HG02798 (cell line): ENCODE measurements around the gene PDLIM1.
A peak's percentile ranks its signal among the peaks of the same experiment; 100 is the strongest.

Source experiments
- ATAC-seq: cut with Tn5 transposase; IDR thresholded peaks from one replicate; pipeline ENCODE4 v1.9.1; 2021; ENCODE audit warnings: mild to moderate bottlenecking; ENCODE audit not compliant: unreplicated experiment, poor library complexity

Gene PDLIM1

GRCh38 chr10:95267251-95267650 is 23.6 kb downstream of the PDLIM1 start:
- ATAC-seq: no peak

- ATAC-seq: peak; percentile 91
These were observed 24.1 kb downstream of the PDLIM1 start for GRCh38 chr10:95266674-95267095.

DNA sequence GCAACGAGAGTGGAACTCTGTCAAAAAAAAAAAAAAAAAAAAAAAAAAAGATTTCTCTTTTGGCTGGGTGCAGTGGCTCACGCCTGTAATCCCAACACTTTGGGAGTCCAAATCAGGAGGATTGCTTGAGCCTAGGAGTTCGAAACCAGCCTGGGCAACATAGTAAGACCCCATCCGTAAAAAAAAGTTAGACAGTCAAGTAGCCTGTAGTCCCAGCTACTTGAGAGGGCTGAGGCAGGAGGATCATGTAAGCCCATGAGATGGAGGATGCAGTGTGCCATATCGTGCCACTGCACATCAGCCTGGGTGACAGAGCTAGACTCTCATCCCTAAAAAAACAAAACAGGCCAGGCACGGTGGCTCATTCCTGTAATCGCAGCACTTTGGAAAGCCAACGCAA is 25.2 kb downstream of the PDLIM1 start:
- ATAC-seq: no peak

DNA sequence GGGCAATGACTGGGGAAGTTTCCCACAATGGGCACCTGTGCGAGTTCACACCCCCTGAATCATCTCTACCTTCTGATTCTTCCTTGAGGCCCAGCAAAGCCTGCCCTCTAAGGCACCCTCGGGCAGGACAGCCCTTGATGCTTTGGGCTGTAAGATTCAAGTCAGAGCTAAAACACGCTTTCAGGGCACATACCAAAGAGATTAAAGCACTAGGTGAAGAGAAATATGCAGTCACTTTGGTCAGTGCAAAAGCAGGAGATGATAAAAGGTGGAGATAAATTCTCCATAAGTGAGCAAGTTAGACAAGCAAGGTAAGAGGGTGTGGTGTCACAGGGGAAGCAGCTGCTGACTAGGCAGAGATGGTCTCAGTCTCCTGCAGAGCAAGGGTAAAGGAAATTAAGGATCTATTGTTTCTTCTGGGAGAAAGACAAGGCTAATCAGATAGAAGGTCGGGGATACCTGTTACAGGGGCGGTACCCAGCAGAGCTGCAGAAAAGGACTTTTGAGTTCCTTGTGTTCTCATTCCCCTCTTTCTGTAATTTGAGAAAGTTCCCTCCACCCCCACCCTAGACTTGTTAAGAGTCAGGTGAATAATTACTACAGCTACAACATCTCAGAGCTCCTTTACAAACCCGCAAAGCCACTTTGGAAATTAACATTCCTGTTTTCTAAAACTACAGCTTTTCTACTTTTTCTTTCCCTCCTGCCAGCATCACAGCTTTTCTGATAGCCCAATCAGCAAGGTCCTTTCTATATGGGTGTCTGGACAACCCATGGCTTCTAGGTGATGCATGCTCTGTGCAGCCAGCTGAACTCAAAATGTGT is 26.4 kb downstream of the PDLIM1 start:
- ATAC-seq: no peak

DNA sequence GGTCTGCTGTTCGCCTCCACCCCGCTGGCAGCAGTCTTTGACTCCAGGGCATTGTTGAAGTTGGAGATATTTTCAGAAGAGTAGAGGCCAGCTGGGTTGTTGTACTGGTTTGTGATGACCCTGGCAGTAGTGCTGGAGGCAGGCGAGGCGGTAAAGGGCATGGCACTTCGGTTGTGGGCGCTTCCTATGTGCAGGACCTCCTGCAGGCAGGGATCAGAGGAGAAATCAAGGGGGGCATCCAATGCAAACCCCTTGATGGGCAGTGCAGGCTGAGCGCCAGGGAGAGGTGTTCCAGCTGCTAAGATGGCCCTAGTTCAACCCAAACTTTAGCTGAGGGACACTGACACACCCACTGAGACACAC is 27.0 kb downstream of the PDLIM1 start:
- no peak for ATAC-seq

DNA sequence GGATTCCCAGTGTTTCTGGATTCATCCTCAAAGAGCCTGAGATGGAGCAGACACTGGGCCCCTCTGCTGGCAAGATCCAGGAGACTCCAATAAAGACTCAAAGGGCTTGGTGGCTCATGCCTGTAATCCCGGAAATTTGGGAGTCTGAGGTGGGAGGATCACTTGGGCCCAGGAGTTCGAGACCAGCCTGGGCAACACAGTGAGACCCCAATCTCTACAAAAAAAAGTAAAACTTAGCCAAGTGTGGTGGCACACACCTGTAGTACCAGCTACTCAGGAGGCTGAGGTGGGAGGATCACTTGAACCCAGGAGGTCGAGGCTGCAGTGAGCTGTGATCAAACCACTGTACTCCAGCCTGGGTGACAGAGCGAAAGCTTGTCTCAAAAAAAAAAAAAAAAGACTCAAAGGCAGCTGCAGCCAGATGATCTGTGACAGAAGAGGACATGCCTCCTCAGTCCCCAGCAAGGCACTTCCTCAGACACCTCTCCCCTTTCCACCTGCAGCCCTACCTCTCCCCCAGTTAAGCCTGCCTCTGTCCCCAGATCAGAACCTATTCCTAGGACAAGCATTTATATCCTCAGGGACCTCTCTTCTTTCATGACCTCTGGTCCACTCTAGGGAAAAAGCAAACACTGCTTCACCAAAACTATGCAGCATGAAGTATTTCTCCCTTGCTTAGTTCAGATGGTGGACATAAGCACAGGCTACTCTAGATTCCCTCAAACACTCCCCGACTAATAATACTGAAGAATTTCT is 27.9 kb downstream of the PDLIM1 start:
- no peak for ATAC-seq

- ATAC-seq: no peak
These were observed 28.9 kb downstream of the PDLIM1 start for GRCh38 chr10:95261926-95262325.

DNA sequence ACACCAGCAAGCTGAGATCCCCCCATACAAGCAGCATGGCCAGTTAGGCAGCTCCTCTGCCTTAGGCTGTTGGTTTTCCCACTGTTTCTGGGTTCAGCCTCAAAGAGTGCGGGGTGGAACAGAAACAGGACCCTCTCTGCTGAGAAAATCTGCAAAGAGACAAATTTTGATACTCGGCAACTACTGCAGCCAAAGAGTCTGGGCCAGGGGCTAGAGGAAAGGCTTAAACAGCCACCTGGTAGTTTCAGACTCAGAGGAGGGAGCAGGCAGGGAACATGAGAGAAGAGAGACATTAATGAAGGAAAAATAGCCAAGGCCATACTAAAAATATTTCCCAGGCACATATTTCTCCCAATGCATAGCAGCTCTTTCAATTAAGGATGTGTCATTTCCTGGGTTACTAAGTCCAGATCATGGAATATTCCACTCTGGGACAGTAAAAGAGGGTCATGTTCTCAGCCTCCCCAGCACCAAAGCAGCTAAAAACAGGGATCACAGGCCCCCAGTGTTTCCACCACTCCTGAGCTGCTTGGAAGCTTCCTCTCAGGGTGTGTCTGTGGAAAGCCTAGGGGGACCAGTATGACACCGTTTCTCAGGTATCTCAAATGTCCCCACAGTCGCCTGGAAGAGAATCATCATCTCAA is 29.8 kb downstream of the PDLIM1 start:
- ATAC-seq: peak; percentile 7

DNA sequence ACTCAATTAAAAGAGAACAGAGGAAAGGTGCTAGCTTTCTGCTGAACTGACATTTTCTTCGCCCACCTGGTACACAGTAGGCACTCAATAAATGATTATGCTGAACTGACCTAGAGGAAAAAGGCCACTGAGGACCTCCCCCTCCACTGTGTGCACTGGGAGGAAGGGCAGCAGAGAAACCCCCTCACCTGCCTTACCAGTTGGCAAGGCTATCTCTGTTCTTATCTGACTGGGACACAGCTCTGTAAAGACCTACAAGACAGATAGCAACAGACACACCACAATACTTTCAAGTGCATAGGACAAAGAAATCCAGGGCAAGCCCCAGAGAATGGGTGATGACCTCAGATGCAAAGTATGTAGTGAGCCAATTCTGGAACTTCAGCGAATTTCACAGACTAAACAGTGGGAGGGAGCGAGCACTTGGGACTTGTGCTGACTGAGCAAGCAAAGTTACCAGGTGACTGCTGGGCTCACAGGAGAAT is 30.4 kb downstream of the PDLIM1 start:
- ATAC-seq: peak; percentile 74

GRCh38 chr10:95257849-95258248 is 33.0 kb downstream of the PDLIM1 start:
- ATAC-seq: no peak

- ATAC-seq: no peak
These were observed 34.5 kb downstream of the PDLIM1 start for GRCh38 chr10:95256268-95256667.

- ATAC-seq: peak; percentile 35
These were observed 36.2 kb downstream of the PDLIM1 start for GRCh38 chr10:95254629-95255028.

- no peak for ATAC-seq
These were observed 37.1 kb downstream of the PDLIM1 start for GRCh38 chr10:95253686-95254085.

GRCh38 chr10:95253007-95253406 is 37.8 kb downstream of the PDLIM1 start:
- ATAC-seq: no peak

GRCh38 chr10:95250856-95251255 is 39.9 kb downstream of the PDLIM1 start:
- no peak for ATAC-seq

DNA sequence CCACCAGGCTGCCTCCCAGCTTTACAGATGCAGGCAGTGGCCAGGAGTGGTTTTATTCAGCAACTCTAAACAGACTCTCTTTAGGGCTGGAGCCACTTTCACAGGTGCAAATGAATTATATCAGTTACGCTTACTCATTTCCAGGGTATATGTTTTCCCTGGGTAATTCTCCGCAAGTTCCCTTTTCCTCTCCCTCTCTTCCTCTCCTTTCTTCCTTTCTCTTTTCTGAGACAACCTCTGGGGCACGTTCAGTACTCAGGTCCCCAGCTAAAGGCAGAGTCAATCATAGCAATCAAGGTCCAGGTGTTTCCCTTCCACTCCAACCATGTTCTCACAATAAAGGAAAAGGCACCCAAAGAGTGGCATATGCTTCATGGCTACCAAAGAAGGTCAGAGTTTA is 41.3 kb downstream of the PDLIM1 start:
- ATAC-seq: no peak

GRCh38 chr10:95248989-95249388 is 41.8 kb downstream of the PDLIM1 start:
- no peak for ATAC-seq

DNA sequence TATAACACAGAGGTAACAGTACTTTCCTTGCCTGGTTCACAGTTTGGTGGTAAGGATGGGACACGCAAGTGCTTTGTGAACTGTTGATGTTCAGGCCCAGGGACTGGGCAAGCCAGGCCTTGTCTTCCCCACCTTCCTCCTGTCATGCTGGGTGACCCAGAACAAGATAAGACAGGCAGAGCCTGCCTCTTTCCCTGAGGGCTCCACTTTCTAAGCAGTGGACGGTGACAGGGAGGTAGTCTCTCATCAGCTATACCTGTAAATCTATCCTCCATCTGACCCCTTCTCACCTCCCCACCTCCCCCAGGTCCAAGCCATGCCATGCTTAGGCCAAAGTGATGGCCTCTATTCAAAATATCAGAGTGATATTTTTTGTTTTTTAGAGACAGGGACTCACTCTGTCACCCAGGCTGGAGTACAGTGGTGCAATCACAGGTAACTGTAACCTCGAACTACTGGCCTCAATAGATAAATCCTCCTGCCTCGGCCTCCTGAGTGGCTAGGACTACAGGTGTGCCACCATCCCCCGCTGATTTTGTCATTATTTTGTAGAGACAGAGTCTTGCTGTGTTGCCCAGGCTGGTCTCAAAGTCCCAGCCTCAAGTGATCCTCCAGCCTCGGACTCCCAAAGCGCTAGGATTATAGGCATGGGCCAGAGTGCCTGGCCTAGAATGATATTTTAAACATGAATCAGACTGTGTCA is 42.8 kb downstream of the PDLIM1 start:
- ATAC-seq: no peak

DNA sequence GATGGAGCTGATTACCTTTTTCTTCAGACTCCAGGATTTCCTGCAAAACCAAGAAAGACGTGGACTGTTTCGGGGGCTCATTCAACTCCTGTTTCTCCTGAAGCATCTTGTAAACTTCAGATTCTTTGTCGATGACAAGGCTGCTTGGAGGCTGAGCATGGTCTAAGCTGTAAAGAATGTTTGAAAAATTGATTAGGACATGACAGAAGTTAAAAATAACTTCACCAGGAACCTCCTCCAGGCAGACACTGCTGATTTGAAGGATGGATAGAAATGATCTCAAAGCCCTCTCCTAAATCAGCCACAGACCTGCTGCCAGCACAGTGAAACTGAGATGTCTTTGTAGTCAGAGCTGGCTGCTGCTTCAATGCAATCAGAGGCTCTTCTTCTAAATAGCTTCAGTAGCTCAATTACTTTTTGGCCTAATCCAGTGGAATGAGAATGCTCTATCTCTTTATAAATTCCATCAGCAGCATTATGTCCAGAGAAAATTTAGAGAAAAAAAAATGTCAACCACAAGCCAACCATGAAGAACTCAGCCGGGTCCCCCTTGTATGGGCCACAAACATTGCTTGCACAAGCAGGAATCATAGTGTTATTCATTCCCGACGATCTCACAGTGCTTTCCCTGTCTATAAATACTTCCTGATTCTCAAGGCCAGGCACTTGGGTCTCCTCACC is 43.5 kb downstream of the PDLIM1 start:
- no peak for ATAC-seq

DNA sequence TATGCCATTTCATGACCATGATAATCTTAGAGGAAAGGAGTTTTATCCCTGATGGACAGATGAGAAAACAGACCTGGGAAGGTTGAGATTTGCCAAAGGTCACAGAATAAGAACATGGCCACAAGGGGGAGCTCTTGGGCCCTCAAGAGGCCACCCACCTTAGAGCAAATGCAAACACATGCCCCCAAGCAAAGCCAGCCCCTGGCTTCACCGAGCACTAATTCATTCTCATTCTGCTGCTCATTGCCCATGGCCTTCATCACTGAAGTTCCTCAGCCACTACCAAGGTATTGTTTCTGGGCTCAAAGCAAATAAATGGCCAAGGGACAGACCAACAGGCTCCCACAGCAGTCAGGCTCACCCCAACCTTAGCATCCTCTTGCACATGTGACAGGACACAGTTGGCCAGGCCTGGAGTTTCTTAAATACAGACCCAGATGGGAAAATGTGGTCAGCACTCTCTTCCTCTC is 44.2 kb downstream of the PDLIM1 start:
- ATAC-seq: no peak
